HG03342 (cell line): ENCODE data around the gene RFTN1.

ENCODE experiments used
- ATAC-seq: cut with Tn5 transposase; IDR thresholded peaks from one replicate; pipeline ENCODE4 v1.9.1; 2021; ENCODE audit warnings: mild to moderate bottlenecking, moderate library complexity; ENCODE audit not compliant: unreplicated experiment

The RFTN1 gene

DNA sequence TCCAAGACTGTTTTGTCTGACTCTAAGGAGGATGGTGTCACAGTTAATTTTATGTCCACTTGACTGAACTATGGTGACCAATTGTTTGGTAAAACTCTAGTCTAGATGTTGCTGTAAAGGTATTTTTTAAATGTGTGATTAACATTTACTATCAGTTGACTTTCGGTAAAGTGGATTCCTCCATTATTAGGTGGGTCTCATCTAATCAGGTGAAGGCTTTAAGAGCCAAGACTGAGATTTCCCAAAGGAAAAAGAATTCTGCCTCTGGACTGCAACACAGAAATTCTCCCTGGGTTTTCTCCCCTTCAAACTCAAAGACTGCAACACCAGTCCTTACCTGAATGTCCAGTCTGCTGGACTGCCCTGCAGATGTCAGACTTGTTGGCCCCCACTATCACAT, 129.6 kb downstream of the RFTN1 start:
- no peak for ATAC-seq

DNA sequence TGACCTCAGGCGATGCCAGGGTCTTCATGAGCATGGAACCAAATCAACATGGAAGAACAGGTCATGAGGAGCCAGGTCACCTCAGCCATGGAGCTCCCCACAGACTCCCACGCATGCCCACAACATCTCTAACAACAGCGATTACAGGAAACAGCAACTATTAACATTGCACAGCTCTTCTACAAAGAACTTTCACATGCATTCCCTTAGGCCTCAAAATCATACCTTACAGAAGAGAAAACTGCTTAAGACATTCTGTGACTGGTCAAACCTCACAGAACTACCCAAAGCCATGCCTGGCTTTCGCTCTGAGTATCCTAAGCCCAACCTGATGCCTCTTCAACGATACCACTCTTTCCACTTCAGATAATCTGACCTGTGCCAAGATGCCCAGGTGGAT, 130.7 kb downstream of the RFTN1 start:
- peak; percentile 46 for ATAC-seq

DNA sequence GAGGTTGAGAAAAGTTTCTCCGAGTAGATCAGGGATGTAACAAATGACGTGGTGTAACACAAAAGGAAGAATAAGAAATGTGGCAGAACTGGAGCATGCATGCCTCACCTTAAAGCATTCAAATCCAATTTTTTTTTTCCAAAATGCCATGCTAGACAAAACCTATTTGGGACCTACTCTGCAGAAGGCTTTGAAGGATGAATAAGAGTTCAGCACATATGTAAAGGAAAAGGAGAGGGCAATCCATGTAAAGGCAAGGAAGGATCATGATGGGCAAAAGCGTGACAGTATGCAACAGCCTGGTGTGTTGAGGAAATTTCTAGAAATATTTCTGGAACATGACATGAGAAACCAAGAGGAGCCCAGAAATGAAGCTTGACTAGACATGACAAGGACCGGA, 132.1 kb downstream of the RFTN1 start:
- no peak for ATAC-seq

- no peak for ATAC-seq
Observed at GRCh38 chr3:16380421-16380820, 133.1 kb downstream of the RFTN1 start.

DNA sequence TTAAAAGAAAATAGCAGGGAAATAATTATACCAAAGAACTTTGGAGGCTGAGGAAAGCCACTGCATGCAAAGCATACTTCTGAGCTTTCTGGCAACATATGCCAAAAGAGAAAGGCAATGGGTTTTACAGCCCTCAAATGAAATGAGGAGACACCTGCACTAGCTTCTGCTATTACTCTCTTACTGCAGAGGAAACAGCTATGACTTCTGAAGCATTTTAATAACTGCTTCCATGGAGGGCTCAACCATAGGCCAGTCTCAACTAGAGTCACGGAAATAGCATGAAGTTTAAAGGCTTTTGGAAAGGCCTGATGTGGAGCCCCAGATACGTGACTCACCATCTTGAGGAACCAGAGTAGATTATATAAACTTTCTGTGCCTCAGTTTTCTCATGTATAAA, 133.7 kb downstream of the RFTN1 start:
- ATAC-seq = no peak

DNA sequence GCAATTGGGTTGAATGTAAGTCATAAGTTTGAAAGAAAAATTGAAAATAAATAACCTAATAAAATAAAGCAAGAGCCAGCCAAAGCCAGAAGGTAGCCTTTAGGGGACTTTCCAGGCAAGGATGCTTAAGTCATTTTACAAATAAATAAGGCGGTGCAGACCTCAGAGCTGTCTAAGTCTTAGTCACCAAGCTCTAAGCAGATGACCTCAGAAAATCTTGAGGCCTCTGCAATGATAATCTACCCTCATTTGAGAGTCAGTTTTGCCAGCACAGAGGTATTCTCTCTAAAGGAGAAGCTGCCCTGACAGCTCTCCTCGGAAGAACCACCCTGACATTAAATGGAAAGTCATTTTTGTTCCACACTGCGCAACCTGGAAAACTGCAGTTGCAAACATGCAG, 134.6 kb downstream of the RFTN1 start:
- ATAC-seq = peak; percentile 46

DNA sequence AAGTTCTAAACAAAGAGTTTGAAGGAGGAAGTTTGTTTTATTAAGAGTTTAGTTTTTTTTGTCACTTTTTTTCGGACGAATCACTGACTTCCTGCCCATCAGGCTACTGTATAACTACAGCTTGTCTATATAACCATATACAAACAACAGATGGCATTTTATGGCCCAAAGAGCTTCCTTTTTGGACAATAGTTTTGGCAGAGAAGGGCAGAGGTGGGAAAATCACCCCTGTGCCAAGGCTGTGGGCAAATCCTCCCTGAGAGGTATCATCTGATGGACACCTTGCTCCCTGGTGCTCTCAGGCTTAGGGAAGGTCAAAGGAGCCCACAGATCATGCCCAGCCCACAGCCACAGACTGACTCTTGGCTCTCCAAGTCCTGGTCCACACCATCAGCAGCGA, 135.1 kb downstream of the RFTN1 start:
- ATAC-seq = no peak

DNA sequence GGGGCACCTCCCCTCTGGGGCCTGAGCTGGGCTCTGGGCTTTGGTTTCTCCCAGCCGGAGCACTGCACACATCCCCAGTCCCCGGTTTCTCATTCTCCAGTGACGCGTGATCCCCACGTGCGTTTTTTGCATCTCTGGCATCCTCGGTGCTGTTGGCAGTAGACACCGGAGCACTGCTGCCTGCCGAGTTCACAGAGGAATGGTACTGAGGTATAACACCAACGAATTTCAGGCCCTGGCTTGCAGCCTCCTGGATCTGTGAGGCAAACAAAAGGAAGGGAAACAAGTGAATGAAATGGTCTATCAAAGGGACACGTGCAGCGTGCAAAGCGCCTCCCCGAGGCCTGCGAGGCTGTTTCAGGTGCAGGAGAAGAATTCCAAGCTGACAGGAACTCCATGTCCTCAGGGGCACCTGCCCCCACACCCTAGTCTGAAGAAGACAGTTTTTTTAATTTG, 135.6 kb downstream of the RFTN1 start:
- ATAC-seq = no peak

DNA sequence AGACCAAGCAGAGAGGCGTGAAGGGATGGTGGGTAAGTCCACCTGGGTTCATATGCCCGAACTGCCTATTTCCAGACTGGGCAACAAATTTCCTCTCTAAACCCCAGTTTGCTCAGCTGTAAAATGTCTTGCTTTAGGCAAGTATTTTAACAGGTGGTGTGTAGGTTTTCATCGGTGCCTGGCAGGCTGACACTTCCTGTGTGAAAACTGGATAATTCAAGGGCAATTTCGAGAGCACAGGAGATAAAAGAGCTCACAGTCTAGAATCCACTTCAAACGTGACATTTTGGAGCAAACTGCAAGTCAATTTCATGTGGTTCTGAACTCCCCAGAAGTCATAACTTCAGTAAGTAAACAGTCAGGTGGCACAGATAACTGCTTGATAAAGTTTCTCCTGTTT, 136.3 kb downstream of the RFTN1 start:
- no peak for ATAC-seq

GRCh38 chr3:16375891-16376290, 137.6 kb downstream of the RFTN1 start:
- no peak for ATAC-seq

DNA sequence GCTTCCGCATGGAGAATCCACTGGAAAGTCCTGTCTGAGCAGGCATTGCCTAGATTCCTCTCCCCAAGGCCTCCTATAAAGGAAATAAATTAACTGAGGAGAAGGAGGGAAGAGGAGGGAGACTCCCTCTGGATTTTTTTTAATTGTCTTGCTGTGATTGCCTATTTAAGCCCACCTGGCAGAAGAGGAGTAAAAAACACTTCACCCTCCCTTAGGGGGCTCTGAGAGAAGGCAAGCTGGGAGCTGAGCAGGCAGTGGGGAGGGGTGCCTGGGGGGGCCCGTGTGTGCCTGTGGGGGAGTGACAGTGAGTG, 138.6 kb downstream of the RFTN1 start:
- no peak for ATAC-seq

- ATAC-seq = peak; percentile 36
Observed at GRCh38 chr3:16374047-16374934, 139.2 kb downstream of the RFTN1 start.

- no peak for ATAC-seq
Observed at GRCh38 chr3:16373341-16373946, 140.1 kb downstream of the RFTN1 start.

GRCh38 chr3:16372362-16373292, 140.9 kb downstream of the RFTN1 start:
- ATAC-seq = no peak

DNA sequence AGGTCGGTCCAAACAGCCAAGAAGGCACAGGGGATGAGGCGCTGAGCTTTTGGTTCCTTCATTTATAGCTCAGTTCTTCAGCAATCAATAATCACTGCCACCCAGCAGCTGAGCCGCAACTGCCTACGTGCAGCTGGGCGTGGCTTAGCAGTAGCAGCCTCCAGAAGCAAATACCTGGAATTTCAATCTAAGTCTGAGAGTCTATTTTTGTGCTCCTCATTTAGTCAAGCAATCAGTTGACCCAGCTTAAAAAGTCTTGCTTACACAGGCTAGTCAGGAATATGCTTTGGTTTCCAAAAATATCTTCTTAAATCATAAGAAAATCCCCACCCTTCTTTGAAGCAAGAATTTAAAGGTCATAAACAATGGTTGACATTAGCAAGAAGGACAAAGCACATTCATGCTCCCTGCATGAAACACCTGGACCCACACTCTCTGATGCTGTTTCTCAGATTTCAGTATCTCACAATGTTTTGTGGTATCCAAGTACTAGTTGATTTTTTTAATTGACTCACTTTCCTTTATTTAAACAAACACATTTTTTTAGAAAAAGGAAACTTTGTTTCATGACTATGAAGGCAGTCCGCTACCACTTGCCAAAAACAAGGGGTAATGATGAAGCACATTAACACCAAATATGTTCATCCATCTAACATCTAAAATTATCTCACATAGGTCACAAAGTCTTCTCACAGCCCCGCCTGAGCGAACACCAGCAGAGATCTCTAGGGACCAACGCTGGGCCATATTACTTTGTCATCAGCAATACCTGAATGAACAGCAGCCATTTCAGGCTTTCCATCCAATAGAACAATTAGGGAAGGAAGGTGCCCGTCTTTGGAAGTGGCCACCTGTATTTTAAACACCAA, 142.4 kb downstream of the RFTN1 start:
- ATAC-seq = peak; percentile 34

DNA sequence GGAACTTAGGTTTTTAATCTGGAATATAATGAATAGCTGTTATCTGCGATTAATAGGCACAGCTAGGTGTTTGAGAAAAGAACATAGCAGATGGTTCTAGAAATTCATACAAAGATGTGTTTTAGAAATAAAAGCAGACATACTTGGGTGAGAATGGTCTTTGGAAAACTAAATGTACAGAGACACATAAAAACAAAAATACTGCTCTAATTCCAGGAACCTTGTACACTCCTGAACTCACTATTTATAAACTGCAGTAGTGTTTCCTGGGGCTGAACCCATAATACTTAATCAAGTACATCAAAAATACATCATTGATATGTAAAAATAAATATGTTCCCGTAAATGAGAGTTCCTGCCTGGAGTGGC, 143.0 kb downstream of the RFTN1 start:
- no peak for ATAC-seq

DNA sequence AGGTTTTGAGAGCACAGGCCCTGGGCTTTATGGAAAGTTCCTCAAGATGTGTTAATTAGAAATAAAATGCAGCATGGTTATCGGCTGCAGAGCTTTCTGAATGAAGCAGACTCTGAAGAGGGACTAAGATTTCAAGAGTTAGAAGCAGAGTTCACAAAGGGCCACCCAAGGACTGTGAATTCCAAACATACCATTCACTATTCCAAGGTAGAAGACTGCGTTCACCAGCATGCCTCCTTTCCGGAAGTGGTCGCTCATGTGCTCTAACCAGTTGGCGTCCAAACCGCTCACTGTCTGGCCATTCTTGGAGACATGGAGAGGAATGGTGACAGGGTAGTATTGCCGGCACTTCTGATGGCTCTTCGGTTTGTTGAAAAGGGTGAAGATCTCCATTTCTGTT, 143.6 kb downstream of the RFTN1 start:
- no peak for ATAC-seq

DNA sequence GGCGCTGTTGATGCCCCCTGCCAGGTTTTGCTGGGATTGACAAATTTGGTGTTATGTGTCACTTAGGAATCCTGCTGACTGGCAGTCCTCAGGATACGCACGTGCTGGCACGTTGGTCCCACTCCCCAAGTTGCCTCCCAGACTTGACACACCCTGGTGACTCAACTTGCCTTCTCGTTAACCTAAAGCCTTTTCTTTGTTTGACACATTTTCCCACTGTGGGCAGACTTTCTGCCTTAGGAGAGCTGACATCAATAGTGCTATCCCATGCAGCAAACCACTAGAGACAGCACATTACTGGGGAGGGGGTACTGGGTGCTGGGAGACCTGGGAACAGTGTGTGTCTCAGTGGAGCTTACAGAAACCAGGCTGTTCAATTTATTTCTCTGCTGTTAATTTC, 144.2 kb downstream of the RFTN1 start:
- ATAC-seq = no peak

DNA sequence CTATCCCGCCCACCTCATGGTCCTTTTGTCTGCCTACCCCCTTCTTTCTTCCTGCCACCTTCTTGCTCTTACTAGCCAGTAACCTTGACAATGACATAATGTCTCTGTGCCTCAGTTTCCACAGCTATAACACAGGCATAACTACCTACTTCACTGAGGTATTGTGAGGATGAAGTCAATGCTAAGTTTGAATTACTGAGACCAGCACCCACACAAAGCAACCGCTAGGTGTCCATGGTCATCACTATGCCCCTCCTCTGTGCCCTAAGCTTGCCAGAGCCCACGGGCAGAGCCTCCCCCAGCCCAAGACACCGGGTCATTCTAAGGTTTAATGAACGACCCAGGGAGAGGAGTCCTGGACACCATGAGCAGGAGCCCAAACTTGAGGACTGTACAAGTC, 146.9 kb downstream of the RFTN1 start:
- ATAC-seq = no peak

- ATAC-seq = no peak
Observed at GRCh38 chr3:16365491-16366128, 147.9 kb downstream of the RFTN1 start.
